ENCODE measurements around the gene KRTAP12-4.
A peak's percentile ranks its signal among the peaks of the same experiment; 100 is the strongest.

KRTAP12-4 gene

DNA sequence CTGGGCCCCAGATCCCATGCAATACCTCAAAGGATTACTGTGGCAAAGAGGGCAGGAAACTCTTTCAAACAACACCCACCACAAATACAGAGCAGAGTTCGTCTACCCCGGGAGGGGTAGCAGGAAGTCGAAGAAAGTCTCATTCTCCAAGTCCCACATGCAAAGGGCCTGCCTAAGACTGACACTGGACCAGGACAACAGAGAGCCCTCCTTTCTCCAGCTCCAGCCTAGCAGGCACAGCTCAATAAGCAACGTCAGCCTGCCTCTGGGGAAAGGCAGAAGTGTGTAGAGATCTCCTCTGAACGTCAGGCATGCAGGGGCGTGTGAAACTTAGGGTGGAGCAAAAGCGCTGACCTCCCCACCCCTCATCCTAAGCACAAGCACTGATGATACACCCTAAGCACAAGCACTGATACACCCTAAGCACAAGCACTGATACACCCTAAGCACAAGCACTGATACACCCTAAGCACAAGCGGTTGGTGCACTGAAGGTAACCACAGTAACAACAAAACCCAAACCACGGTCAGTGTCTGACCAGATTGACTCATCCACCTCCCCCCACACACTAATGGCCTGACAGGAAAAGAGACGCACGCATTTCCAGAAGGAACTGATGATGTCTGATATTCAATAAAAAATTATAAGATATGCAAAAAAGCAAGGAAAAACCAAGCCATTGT is 4.6 kb upstream of the KRTAP12-4 start:
- TF ChIP-seq, protein P1, sequence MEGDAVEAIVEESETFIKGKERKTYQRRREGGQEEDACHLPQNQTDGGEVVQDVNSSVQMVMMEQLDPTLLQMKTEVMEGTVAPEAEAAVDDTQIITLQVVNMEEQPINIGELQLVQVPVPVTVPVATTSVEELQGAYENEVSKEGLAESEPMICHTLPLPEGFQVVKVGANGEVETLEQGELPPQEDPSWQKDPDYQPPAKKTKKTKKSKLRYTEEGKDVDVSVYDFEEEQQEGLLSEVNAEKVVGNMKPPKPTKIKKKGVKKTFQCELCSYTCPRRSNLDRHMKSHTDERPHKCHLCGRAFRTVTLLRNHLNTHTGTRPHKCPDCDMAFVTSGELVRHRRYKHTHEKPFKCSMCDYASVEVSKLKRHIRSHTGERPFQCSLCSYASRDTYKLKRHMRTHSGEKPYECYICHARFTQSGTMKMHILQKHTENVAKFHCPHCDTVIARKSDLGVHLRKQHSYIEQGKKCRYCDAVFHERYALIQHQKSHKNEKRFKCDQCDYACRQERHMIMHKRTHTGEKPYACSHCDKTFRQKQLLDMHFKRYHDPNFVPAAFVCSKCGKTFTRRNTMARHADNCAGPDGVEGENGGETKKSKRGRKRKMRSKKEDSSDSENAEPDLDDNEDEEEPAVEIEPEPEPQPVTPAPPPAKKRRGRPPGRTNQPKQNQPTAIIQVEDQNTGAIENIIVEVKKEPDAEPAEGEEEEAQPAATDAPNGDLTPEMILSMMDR (IDR thresholded peaks at IDR 0.05; ENCODE audit: insufficient read depth, low read depth, low read length, missing control alignments) = no peak
- no peak overlapping the region for H3K4me3 ChIP-seq (ENCODE audit: low read depth, low read length)
- DNase-seq (ENCODE audit: low read depth) = peak; percentile 39

DNA sequence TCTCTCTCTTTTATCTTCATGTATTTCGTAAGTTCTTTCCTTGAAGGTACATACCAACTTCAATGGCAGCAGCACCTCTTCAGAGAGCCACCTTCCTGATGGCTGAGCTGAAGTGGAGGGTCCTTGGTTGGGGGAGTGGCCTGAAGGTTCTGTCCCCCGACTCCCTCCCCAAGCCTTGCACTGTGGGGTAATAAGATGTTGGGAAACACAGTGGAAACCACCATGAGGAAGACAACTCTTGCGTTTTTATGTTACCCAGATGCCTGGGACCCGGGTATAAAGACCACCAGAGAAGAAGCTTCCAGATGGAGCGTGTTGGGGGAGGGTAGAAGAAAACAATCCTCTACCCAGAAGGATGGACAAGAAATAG is 4.1 kb upstream of the KRTAP12-4 start:
- no peak for DNase-seq (ENCODE audit: low read depth)
- no peak overlapping the region for H3K4me3 ChIP-seq (ENCODE audit: low read depth, low read length)
- TF ChIP-seq, protein P1 (IDR thresholded peaks at IDR 0.05; ENCODE audit: insufficient read depth, low read depth, low read length, missing control alignments) = no peak

DNA sequence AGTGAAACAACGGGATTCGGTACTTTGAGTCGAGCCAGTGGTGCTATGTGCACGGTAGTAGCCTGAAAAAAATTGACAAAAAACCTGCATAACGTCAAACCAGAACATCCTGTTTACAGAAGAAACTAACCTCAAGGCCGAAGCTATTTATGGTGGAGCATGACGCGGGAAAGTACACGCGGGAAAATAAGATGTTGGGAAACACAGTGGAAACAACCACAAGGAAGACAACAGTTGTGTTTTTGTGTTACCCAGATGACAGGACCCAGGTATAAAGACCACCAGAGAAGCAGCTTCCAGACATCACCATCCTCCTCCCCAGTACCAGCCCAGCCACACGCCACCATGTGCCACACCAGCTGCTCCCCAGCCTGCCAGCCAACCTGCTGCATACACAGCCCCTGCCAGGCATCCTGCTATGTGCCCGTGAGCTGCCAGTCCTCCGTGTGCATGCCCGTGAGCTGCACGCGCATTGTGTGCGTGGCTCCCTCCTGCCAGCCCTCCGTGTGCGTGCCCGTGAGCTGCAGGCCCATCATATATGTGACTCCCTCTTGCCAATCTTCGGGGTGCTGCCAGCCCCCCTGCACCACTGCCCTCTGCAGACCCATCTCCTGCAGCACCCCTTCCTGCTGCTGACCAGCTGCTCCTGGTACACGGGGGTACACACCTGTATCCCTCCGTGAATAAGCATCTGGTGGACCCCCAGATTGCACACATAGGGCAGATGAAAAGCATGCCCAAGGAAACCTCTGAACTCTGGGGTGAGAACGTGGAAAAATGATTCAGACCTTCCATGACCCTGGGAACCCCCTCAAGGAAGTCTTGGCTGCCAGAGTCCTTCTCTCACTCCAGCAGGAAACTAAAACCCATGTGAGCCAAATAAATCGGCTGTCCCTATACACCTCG is 3.4 kb upstream of the KRTAP12-4 start, which contains the start of gene KRTAP12-3:
KRTAP12-3 (plus strand) TSS at position 298 of the 906 bp plus-strand sequence; CDS start at position 346, 48 bp downstream.
- DNase-seq (ENCODE audit: low read depth) = peak; percentile 27
- no peak within 1 kb of the TSS for H3K4me3 ChIP-seq (ENCODE audit: low read depth, low read length)
- TF ChIP-seq, protein P1 (IDR thresholded peaks at IDR 0.05; ENCODE audit: insufficient read depth, low read depth, low read length, missing control alignments) = no peak

DNA sequence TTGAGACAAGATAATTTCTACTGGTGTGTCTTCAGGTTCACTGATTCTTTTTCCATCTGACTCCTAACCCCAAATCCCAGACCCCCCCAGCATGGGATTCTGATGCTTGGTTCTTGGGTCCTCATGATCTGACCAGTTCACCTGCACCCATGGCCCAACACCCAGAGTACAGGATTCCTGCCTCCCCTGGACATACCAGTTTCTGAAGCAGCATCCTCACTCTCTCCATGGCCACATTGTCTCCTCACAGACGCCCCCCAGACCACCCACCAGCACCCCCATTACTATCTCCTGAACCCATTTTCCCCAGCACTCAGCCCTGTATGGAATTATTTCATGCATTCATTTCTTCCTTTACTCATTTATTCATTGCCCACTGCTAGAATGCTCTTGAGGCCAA is 2.4 kb upstream of the KRTAP12-4 start:
- no peak overlapping the region for H3K4me3 ChIP-seq (ENCODE audit: low read depth, low read length)
- TF ChIP-seq, protein P1 (IDR thresholded peaks at IDR 0.05; ENCODE audit: insufficient read depth, low read depth, low read length, missing control alignments) = no peak
- no peak for DNase-seq (ENCODE audit: low read depth)

DNA sequence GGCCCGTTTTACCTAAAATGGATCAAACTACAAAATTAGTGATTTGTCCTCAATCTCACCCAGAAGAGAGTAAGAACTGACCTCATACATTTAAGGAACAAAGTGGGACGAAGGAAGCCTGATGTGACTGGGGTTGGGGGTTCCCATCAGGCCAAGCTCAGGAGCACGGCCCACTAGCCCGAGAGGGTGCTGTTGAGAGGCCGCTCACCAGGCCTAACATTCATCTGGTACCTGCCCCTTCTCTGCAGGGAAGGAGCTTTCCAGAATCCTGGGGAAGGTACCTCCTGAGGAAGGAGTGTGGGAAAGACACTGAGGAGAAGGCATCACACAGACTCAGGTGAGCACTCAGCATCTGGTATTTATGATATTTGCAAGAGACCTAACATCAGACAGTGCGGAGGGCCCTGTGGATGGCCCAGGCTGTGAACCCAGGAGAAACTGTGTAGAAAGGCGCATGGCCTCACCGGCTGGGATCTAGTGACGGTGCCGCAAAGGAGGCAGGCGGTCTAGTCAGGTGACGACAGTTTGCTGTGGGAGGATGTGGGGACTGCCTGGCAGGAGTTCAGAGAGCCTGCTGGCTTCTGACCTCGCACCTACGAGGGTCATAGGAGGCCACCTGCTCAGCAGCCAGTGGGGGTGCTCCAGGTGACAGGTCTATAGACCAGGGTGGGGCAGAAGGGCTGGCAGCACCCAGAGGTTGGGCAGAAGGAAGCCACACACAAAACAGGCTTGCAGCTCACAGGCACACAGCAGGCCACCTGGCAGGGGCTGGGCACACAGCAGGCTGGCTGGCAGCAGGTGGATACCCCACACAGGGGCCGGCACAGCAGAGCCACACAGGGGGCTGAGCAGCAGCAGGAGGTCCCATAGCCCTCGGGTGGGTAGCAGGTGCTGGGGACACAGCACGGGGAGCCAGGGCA is 543 bp downstream of the KRTAP12-4 start:
- TF ChIP-seq, protein P1 (IDR thresholded peaks at IDR 0.05; ENCODE audit: insufficient read depth, low read depth, low read length, missing control alignments) = no peak
- no peak for DNase-seq (ENCODE audit: low read depth)
- H3K4me3 ChIP-seq (ENCODE audit: low read depth, low read length) = no peak overlapping the region

DNA sequence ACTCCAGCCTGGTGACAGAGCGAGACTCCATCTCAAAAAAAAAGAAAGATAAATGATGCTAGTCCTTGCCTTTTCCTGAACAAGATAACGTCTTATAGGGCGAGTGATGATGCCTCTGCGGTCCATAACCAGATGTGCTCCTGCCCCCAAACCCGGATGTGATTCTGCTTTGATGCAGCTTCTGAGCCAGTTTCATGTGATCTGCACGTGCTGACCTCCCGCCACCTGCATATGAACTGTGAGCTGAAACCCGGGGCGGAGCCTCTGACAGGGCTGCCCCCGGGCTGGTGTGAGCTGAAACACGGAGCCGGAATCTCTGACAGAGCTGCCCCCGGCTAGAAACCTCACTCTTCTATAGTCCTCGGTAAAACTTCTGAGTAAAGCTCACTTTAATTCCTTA is 1.3 kb downstream of the KRTAP12-4 start:
- TF ChIP-seq, protein P1 (IDR thresholded peaks at IDR 0.05; ENCODE audit: insufficient read depth, low read depth, low read length, missing control alignments) = no peak
- no peak overlapping the region for H3K4me3 ChIP-seq (ENCODE audit: low read depth, low read length)
- no peak for DNase-seq (ENCODE audit: low read depth)
